ENCODE results near the gene EGFL6. TPM values are rescaled to one million over a fixed set of nuclear protein-coding genes. Genes with fewer than 3 reads are reported as not detected.

Gene EGFL6
- total RNA-seq, 6 experiments from 2014 or later = not detected

DNA sequence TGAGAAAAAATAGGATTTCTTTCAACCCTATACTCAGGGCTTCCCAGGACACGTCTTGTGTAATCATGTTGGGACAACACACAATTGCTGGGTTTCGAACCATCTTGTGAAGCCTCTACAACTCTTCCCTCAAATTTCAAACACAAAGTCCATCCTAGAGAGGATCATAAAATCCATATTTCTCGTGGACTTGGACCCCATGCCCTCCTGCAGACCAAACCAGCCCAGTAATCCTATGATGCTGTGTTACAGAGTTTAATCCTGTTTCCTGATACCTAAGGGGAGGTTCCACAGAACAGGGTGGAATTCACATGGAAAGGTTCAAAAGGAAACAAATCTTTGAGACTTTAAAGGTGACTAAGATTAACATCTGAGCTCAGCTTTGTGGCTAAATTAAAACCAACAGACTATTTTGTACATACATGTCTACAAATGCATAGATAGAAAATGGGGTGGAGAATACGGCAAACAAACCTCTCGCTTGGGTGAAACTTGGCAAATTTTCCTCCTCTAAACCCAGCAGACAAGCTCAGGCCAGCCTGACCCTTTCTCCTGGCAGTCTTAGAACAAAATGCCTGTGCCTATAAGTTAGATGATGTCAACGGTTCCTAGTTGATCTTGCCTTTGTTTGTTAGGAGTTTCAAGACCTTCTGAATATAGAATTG lies 38.1 kb downstream of the EGFL6 start:
- H3K27me3 ChIP-seq = peaks cover 0 to 8% of the 10 kb centered on the region in 2 donors
- TF ChIP-seq, protein P1, sequence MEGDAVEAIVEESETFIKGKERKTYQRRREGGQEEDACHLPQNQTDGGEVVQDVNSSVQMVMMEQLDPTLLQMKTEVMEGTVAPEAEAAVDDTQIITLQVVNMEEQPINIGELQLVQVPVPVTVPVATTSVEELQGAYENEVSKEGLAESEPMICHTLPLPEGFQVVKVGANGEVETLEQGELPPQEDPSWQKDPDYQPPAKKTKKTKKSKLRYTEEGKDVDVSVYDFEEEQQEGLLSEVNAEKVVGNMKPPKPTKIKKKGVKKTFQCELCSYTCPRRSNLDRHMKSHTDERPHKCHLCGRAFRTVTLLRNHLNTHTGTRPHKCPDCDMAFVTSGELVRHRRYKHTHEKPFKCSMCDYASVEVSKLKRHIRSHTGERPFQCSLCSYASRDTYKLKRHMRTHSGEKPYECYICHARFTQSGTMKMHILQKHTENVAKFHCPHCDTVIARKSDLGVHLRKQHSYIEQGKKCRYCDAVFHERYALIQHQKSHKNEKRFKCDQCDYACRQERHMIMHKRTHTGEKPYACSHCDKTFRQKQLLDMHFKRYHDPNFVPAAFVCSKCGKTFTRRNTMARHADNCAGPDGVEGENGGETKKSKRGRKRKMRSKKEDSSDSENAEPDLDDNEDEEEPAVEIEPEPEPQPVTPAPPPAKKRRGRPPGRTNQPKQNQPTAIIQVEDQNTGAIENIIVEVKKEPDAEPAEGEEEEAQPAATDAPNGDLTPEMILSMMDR (IDR thresholded peaks at IDR 0.05) = no peak
- TF ChIP-seq POLR2A (IDR thresholded peaks at IDR 0.05) = no peak
- ATAC-seq = no peak
- no peaks in the 10 kb centered on the region for H3K36me3 ChIP-seq
- H3K9me3 ChIP-seq = no peaks in the 10 kb centered on the region
- intact Hi-C loops (cut with DNase I) = no loop called here
- H3K4me3 ChIP-seq = no peak overlapping the region
- no peak overlapping the region for H3K27ac ChIP-seq
- H3K4me1 ChIP-seq = no peaks in the 10 kb centered on the region
- DNase-seq = no peak
- WGBS (ENCODE audit: insufficient coverage, low coverage, low lambda C conversion rate, missing lambda C conversion rate) = 51% methylated on average over 6 of the region's 6 CpGs

DNA sequence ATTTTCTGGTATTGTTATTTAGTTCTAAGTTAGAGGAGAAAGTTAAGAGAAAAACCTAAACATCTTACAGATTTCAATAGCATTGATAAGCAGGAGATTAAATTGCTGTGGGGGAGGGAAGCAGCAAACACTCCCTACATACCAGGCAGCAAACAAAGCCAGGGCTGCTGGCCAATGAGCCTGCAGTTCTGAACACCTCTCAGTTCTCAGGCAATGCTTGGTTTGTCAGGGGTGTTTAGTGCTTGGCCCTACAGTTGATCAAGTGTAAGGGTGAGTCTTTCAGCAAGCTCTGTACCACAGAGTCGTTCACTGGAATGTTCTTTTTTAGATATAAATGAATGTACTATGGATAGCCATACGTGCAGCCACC lies 38.6 kb downstream of the EGFL6 start:
- H3K4me1 ChIP-seq = no peaks in the 10 kb centered on the region
- H3K27me3 ChIP-seq = peaks cover 0 to 8% of the 10 kb centered on the region in 2 donors
- no peak overlapping the region for H3K27ac ChIP-seq
- H3K36me3 ChIP-seq = no peaks in the 10 kb centered on the region
- no peaks in the 10 kb centered on the region for H3K9me3 ChIP-seq
- no peak for ATAC-seq
- DNase-seq = no peak
- TF ChIP-seq POLR2A (IDR thresholded peaks at IDR 0.05) = no peak
- TF ChIP-seq, protein P1 (IDR thresholded peaks at IDR 0.05) = no peak
- WGBS (ENCODE audit: insufficient coverage, low coverage, low lambda C conversion rate, missing lambda C conversion rate) = 42% methylated on average over 2 of the region's 2 CpGs
- no peak overlapping the region for H3K4me3 ChIP-seq
- intact Hi-C loops (cut with DNase I) = no loop called here

DNA sequence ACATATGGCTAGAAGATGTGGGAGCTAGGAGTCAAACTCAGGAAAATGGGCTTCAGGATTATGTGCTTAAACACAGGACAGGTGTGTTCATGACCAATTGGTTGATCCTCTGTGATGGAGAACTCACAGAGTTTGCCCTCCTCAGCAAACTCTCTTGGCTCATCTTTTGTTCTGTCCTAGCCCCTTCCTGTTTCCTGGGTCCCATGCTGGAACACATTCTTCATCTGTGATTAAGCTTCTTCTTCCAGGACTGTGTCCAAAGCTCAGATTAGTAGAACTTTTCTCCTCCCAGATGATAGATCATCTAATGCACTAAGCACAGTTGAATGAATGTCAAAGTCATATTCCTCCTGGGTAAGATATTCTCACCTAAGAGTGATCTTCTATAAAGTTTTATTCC lies 44.8 kb downstream of the EGFL6 start:
- TF ChIP-seq, protein P1 (IDR thresholded peaks at IDR 0.05) = no peak
- Histone ChIP-seq H3K27ac (no peak overlapping the region), H3K27me3 (peaks cover 0 to 8% of the 10 kb centered on the region in 2 donors), H3K36me3 (no peaks in the 10 kb centered on the region), H3K4me3 (no peak overlapping the region), H3K9me3 (no peaks in the 10 kb centered on the region), H3K4me1 (no peaks in the 10 kb centered on the region)
- no peak for DNase-seq
- ATAC-seq = no peak
- intact Hi-C loops (cut with DNase I) = no loop called here

DNA sequence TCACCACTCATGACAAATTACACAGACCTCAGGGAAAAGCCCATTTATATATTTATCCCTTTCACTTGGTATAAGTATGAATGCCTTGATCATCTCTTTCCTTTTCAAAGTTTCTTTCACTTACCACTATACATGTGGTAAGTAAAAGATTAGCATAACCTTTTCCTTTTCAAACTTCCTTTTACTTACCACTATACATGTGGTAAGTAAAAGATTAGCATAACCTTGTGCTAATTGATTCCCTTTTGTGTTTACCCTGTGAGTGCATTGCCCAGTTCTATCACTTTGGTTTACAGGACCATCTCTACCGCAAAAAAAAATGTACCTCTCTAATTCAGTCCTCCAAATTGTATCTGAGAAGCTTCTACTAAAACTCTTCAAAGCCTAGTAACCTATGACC lies 50.8 kb downstream of the EGFL6 start:
- no peaks in the 10 kb centered on the region for H3K36me3 ChIP-seq
- no peak overlapping the region for H3K27ac ChIP-seq
- DNase-seq (no peak), ATAC-seq (no peak)
- H3K4me1 ChIP-seq = no peaks in the 10 kb centered on the region
- H3K4me3 ChIP-seq = no peak overlapping the region
- TF ChIP-seq, protein P1 (IDR thresholded peaks at IDR 0.05) = no peak
- TF ChIP-seq POLR2A (IDR thresholded peaks at IDR 0.05) = no peak
- H3K27me3 ChIP-seq = peaks cover 0 to 5% of the 10 kb centered on the region in 2 donors
- no peaks in the 10 kb centered on the region for H3K9me3 ChIP-seq
- WGBS (ENCODE audit: insufficient coverage, low coverage, low lambda C conversion rate, missing lambda C conversion rate) = 12% methylated on average over 1 of the region's 1 CpG
- intact Hi-C loops (cut with DNase I) = no loop called here
